HCEC 1CT (cell line): ENCODE data around the gene LIPN.

Experiments
- DNase-seq: peaks from one replicate; pipeline ENCODE4 v3.0.0-alpha.2; 2017

Gene LIPN

DNA sequence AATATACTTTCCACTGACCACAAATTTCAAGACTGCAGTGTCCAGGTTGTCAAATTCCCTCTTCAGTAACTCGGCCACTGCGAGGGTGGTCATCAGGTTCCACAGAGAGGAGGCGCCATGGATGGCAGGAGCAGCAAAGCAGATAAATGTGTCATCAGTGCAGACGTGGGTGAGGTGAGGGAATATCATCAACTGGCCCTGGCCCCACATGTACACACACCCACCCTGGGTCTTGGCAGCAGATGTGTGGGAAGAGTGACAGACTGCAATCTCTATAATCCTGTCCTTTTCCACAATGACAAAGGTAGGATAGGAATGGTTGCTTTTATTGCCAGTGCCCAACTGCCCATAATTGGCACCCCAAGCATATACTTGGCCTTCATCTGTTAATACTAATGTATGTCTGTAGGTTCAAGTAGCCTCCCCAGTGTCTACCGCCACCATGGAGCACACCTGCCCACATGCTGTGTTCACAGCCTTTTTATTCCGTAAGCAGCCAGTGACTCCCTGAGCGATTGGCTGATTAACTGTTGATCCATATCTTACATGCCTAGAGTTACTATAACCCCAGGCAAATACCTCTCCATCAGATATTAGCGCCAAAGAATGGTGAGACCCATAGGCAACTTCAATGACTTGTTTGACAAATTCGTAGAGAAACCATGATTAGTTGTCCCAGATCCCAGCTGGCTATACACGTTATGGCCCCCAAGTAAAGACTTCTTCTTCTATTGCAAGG, 26.4 kb downstream of the LIPN start:
- DNase-seq: no peak

DNA sequence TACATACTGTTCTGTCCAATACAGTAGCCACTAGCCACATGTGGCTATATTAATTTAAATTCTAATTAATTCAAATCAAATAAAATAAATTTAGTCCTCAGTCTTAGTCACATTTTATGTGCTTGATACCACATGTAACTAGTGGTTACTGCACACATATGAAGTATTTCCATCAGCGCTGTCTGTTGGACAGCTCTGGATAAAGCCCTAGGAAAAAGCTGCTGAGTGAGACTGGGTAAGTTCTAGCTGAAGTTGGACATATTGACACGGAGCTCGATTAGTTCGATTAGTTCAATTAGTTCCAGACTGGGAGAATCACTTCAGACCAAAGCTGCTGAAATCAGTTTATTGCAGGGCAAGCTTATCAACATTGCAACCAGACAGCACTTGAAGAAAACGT, 27.6 kb downstream of the LIPN start:
- no peak for DNase-seq

DNA sequence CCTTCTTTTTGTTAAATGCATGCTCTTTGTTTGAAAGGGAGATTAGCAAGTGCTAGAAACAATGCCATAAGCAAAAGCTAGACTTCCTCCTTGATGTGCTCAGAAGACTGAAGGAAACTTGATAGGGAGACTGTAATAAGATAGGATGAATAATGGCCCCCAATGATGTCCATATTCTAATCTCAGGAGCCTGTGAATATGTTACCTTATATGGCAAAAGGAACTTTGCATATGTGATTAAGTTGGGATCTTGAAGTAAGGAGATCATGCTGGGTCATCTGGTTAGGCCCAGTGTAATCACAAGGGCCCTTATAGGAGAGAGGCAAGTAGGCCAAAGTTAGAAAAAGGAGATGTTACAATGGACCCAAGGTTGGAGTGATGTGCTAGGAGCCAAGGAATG, 29.1 kb downstream of the LIPN start:
- DNase-seq: no peak

DNA sequence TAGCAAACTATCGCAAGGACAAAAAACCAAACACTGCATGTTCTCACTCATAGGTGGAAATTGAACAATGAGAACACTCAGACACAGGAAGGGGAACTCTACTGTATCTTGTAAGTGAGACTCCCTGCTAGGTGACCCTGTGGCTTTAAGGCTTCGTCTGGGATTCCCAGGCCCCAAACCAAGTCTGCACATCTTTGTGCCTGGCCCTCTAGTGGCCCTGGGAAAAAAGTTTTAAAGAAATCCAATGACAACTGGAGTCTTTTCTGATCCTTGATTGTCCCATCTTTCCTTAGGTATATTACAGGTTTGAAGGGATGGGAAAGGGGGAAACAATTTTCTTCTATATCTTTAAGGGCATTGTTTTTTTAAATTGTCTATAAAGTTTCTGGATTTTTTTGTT, 32.1 kb downstream of the LIPN start:
- peak; percentile 28 for DNase-seq

DNA sequence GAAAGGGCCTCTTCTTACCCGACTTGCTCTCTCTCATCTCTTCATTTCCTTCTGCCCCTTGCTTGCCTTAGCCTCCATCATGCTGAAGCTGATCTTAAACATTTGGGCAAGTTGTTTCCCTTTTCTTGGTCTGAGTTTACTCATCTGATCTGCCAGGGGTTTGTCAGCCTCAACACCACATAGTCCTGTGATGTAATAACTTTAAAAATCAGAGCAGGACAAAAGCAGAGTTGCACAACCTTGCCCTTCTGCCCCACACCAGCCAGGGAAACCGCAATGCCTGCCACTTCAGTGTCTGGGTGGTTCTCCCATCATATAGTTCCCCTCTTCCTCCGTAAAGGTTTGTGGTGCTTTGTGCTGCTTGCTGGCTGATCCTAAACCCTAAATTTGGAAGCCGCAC, 32.8 kb downstream of the LIPN start:
- DNase-seq: peak; percentile 82

DNA sequence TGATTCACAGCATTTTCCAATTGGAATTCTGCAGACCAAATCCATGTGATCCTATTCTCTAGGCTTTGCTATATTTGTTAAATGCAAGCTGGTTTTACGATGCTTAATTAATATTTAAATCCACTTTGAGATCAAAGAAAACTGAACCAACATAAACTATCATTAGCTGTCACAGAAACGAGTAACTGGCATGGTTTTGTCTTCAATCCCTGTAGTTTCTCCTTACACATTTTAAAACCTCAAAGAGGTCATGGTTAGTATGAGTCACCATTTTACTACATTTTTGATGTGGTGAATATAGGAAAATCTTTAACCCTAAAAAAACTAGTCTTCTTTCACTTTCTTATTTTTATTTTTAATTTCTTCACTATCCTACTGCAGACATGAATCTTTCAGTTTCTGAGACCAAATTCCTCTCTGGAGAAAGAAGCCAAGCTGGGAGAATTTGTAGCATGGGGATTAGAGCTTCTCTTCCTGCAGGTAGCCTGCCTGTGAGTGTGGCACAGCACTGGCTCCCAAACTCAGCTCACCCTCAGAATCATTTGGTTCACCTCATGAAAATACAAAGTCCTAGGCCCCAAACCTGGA, 34.0 kb downstream of the LIPN start:
- DNase-seq: peak; percentile 64

DNA sequence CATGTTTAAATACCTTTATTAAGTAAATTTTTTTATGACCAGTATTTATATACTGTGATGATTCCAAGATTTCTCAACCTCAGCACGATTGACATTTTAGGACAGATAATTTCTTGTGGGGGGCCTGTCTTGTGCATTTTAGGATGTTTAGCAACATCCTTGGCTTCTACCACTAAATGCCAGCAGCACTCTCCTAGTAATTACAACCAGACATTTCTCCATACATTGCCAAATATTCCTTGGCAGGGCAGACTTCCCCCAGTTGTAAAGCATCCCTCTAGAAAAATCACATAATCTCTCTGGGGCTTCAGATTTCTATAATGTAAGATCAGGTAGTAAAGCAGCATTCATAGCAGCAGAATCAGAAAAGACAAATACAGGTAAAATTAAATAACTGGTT, 34.9 kb downstream of the LIPN start:
- no peak for DNase-seq

DNA sequence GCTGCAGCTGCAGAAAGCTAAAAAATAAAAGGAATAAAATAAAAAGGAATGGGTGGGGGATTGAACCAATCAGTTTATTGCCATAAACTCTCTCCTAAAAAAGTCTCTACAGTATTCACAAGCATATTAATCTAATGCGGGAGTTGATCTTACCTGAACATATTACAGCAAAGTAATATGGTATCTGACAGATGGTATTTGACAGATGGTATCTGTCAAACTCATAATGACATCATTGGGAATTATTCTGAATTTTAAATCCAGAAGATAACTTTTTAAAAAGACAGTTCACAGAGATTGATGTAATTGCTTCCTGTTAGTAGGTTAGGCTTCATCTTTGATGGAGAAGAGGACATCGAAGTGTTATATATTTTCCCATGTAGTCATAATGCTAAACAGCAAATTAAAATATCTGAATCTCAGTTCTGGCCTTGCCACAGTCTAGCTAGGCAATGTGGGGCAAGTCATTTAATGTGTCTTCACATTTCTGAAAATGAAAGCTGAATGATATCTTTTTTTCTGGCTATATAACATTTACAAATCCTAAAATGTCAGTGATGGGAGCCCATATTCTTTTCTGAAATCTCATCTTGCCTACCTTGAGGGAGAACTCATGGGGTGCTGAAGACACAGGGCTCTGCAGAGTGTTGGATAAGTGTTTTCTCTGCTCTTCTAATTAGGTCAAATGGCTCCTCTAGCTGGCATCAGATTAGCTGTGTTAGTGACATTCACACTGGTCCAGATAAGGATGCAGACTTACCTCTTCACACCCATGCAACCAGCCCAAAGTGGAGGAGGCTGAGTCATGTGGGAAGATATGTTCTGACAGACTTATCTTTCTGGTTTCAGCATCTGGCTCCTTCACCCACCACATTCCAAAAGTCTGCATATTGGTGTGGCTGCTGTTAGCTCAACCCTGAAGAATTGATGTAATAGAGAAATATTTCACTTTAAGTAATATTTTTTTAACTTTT, 40.6 kb downstream of the LIPN start:
- peak; percentile 8 for DNase-seq

DNA sequence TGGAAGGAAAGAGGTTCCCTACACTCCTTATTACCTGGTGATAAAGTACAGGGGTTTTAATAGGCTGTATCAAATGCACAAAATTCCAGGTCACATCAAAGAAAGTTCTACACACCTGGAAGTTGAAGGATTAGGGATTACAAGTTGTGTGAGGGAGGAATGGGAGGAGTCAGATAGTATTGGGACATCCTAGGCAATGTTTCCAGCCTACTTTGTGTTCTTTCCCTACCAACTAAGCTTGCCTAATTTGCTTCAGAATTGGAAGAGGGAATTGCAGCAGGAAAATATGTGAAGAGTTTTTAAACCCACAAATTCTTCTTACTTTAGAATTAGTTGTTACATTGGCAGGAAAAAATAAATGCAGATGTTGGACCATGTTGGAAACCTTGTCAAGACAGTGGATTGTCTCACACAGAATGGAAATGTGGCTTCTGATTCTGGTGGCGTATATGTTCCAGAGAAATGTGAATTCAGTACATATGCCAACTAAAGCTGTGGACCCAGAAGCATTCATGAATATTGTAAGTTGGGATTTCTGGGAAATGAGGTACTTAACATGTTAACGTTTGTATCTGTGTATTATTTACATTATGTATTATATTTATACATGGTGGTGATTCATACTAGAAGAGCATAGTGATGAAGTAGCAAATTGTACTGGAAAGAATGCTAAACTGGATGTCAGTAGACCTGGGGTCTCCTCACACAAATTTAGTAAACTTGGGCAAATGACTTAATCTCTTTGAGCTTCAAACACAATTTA, 42.9 kb downstream of the LIPN start, which contains the start of gene LIPM:
LIPM (plus strand) TSS at position 208 of the 763 bp plus-strand sequence; CDS start at position 375, 167 bp downstream.
- no peak for DNase-seq

DNA sequence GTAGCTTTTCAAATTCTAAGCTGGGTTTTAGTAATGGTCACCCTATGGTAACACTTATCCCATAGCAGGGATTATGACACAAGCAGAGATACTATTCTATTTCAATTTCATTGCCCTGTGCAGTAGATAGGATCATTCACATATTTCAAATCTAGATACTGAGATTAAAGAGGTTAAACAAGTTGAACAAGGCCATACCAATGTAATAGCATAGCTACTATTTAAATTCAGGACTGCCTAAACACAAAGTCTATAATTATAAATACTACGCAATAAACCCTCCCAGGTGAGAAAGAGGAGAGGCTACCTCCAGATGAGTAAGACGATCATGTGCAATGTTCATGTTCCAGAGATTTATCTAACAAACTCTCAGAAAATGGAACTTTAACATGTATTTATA, 43.8 kb downstream of the LIPN start:
- no peak for DNase-seq

DNA sequence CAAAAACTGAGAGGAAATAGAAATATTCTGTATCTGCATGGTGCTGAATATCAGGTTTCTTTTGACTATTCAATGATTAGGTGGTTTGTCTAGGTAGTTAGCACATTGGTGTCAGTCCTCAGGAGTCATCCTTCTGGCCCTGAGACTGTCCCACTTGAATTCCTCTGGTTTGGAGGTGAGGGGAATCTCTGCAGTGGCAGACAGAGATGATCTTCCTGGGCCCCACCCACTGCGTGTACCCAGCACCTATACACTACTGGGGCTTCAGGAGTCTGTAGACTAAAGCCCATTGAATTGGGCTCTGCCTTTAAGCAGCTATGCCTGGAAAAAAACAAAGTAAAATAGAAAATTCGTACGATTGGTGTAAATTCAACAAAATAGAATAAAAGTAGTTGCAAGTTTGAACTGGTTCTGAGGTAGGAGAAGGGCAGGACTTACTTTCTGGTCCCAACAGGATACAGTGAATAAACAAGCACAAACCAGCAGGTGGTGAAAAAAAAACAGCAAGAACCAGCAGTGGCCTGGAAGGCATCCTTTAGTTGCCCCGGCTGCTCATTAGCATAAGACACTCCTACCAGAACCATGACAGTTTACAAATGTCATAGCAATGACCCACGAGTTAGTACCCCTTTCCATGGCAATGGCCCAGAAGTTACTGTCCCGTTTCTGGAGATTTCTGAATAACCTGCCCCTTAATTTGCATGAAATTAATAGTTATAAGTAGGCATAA, 44.4 kb downstream of the LIPN start:
- DNase-seq: no peak

DNA sequence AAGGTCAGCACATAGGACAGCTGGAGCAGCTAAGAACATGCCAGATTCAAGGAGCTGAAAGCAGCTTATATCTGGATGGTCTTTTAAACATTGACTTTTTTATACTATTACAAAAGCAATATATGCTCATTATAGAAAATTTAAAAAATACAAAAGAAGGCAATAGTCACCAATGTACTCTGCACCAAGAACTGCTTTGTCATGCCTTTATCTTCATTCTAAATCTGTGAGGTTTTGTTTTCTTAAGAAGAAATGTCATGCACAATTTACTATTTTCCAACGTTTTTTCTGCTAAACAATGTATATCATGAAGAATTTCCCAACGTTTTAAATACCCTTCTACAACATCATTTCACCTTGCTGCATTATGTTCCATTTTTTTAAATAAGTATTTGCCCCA, 45.5 kb downstream of the LIPN start:
- no peak for DNase-seq

DNA sequence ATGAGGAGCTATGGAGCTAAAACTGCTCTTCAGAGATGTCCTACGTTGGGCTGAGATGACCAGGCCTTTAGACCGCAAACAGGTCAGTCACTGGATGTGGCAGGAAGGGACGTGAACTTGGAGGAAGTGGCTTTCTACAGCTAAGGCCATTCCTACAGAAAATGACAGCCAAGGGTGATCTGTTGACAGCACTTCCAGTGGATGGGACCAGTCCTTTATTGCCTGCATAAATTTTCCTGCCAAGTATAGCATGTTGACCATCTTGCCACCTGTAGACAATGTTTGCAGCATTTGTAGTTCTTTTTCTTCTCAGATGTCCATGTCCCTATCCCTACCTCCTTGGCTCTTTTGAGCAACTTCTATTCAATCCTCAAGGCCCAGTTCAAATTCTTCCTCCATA, 46.1 kb downstream of the LIPN start:
- DNase-seq: no peak

DNA sequence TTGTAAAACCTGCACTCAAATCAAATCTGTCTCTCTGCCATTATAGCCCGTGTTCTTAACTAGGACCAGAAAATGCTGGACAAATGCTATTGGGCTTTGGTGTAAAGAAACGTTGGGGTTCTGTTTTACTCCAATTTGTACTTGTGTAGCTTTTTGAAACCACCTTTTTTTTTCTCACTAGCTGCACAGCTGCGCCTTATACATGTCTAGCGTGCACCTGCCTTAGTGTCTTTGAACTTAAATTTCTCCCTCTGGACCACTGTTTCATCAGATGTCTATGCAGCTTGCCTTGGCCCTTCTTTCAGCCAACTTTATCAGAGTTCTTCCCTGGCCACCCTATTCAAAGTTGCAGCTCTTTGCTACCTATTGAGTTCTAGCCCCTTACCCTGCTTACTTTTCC, 49.8 kb downstream of the LIPN start:
- DNase-seq: no peak

DNA sequence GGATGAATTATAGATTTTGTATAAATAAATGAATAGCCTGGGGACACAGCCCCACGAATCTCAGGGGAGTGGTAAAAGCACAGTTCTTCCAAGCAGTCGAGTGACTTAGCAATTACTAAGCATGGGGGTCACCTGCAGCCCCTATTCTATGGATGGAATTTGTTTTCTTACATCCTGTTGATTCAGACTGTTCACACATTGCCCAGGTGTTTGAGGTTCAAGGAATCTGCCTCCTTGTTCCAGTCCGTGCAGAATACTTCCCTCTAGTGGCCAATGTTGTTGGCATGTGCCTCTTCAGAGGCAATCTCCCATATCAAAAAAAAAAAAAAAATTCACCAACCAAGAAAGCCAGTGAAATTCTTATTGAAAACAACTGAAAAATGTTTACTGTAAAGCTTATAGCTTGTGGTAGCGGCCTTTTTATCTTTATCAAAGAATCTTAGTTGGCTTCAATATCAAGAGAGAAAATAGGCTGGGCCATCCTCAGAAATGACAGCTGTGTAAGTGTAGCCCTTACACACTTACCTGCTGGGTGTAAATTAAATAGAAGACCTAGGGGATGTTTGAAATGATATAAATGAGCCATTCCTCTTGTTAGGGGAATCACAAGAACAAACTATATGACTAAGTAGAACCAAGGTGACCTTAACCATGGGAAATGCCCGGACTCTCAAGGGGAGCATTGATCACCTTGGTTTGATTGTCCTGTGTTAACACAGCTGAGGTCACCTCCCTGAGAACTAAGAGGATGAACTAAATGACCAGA, 50.6 kb downstream of the LIPN start:
- DNase-seq: peak; percentile 69

DNA sequence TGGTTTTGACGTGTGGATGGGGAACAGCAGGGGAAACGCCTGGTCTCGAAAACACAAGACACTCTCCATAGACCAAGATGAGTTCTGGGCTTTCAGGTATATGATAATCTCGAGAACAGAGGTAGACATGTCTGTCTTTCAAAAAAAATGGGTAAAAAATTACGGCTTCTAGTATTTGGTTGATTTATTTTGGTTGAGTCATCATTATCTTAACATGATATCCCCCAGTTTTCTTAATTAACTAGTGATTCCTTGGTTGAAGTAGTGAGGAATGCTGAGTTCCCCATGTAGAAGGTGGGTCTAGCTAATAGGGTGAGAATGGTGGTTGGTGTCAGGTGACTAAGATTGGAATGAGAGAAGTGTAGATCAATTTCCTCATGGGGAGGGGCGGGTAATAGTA, 53.4 kb downstream of the LIPN start:
- DNase-seq: no peak

DNA sequence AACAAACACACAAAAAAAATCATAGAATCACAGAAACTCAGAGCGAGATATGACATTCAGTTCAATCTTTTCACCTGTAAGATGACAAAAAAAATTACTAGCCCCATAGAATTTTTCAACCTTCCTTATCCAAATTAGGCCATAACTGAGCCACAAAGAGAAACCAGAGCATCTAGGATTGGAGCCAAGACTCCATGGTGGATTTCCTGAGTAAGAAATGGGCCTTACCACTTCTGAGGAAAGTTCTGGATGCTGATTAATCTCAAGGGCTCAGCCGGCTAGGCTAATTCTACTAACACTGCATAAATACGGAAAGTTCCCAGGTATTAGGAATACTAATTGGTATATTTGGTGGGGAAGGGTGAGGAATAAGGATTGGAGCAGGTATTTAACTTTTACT, 59.5 kb downstream of the LIPN start:
- no peak for DNase-seq

DNA sequence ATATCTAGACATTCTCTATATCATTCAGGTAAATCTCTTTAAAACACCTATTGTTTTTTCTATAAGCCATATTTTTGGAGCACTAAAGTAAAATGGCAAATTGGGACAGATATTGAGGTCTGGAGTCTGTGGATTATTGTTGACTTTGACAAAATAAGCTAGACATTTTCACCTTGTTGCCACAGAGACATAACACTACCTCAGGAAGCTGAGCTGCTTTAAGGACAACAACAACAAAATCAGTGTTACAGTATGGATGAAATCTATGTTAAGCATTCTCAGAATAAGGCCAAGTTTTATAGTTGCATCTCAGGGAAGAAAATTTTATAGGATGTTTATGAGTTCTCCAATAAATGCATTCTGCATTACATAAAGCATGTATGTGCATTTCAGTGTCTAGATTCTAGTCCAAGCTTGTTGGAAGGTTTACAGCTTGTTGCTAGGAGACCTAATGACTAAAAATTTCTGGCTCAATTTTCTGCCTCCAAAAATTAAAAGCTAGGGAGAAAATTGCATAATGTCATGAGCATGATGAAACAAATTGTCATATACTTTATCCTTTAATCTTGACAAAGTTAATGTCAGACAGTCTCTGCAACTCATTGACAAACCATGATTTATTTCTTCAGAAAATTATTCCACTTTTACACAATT, 61.1 kb downstream of the LIPN start:
- peak; percentile 65 for DNase-seq

DNA sequence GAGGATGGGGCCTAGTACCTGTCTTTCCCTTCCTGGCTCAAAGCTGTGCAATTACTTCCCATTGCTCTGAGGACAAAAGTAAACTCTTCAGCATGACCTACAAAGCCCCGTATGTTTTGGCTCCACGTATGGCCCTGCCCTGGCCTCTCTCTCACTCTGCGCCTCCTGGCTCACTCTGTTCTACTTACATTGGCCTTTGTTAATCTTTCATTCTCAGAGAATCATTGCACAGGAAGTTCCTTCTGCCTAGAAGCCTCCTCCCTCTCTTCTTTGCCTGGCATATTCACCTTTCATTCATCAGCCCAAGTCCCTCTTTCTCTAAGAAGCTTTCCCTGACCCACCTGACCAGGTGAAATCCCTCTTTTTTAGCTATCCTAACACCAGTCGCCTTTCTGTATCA, 66.6 kb downstream of the LIPN start:
- DNase-seq: no peak

DNA sequence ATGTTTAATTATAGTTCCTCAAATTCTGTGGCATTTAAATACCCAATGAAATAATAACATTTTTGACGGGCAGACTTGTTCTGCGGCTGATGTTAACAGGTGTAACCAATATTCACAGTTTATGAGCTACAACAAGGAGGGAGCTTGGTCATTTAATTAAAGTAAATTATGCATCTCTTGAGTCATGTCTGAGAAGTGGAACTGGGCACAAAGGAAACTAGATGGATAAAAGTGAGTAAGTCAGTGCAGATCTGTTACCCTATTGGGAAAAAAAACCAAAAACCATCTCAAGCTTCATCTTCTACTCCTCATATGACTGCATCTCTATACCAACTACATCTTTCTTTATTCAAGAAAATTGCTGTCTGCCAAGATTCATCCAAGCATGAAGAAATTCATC, 67.9 kb downstream of the LIPN start:
- no peak for DNase-seq

DNA sequence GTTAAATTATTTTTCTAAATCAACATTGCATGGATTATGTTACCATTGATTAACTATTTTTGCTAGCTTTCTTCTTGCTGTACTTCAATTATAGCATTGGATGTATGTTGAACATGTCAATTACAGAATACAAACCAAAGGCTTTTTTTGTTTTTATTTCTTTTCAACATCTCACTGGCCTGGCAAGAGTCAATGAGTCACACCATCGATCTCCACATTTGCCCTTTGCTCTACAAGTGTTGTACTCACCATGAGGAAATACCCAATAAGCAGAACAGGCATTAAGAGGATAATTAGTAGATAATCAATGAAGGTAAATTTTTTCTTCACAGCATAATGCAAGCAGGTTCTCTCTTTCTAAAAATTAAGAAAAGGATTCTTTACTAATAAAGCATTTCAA, 68.5 kb downstream of the LIPN start:
- DNase-seq: peak; percentile 24
